Breast epithelium (tissue), 3 donors: ENCODE measurements around the gene PRELID1.

ENCODE experiments used
- POLR2A ChIP-seq: fragments of 450-650 bp; IDR thresholded peaks from one replicate; pipeline ENCODE4 v1.6.1; 2016; ENCODE audit warnings: antibody characterized with exemption, mild to moderate bottlenecking, moderate library complexity
- POLR2AphosphoS5 ChIP-seq, 3 donors: sonication (generic); formaldehyde crosslinking; IDR thresholded peaks; one replicate each; pipeline ENCODE4 v1.6.1; 2017; ENCODE audit warnings: antibody characterized with exemption in 3 of 3
- TF ChIP-seq, protein P1 (sequence below), 3 donors: fragments of 450-650 bp; IDR thresholded peaks; one replicate each; pipeline ENCODE4 v1.5.1; 2016 to 2017; ENCODE audit warnings: antibody characterized with exemption in 3 of 3, mild to moderate bottlenecking in 3 of 3, moderate library complexity in 3 of 3

- TF ChIP-seq, protein P1, sequence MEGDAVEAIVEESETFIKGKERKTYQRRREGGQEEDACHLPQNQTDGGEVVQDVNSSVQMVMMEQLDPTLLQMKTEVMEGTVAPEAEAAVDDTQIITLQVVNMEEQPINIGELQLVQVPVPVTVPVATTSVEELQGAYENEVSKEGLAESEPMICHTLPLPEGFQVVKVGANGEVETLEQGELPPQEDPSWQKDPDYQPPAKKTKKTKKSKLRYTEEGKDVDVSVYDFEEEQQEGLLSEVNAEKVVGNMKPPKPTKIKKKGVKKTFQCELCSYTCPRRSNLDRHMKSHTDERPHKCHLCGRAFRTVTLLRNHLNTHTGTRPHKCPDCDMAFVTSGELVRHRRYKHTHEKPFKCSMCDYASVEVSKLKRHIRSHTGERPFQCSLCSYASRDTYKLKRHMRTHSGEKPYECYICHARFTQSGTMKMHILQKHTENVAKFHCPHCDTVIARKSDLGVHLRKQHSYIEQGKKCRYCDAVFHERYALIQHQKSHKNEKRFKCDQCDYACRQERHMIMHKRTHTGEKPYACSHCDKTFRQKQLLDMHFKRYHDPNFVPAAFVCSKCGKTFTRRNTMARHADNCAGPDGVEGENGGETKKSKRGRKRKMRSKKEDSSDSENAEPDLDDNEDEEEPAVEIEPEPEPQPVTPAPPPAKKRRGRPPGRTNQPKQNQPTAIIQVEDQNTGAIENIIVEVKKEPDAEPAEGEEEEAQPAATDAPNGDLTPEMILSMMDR (IDR thresholded peaks at IDR 0.05): peak; percentile 47 to 66 (median 50)
- TF ChIP-seq POLR2A: no peak
- no peak for TF ChIP-seq POLR2AphosphoS5 (IDR thresholded peaks at IDR 0.05)
Observed at GRCh38 chr5:177309351-177310191, 6.0 kb downstream of the PRELID1 start.
